GM19099 (cell line): ENCODE results near the gene ADAMTS17.

ENCODE experiments used
- POLR2A ChIP-seq: IDR thresholded peaks from 3 replicates; pipeline ENCODE4 v1.6.1; 2011; ENCODE audit warnings: low read depth; ENCODE audit not compliant: insufficient read length; ENCODE audit errors: extremely low read depth

Gene ADAMTS17

DNA sequence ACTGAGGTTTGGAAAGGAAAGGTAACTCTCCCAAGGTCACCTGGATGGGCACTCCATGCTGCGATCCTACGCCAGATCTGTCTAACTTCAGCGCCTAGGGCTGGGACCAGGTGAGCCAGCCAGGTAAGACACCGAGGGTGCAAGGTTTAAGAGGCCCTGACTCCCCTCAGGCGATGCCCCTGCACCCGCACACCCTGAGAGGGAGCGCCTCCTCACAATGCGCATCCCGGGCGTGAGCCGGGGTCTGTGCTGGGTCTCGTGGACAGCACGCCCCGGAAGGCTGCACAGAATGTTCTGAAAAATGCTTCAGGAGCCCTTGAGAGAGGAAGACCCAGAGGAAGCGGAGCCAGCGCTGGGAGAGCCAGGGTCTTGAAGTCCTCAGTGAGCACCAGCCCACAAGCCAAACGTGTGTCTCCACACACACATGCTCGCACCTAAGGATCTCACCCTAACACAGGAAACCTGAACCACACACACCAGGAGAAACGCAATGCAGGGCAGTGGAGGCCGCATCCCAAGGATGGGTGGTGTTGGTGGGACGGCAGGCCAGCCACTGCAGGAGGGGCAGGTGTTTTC is 142.0 kb downstream of the ADAMTS17 start:
- no peak for TF ChIP-seq POLR2A

DNA sequence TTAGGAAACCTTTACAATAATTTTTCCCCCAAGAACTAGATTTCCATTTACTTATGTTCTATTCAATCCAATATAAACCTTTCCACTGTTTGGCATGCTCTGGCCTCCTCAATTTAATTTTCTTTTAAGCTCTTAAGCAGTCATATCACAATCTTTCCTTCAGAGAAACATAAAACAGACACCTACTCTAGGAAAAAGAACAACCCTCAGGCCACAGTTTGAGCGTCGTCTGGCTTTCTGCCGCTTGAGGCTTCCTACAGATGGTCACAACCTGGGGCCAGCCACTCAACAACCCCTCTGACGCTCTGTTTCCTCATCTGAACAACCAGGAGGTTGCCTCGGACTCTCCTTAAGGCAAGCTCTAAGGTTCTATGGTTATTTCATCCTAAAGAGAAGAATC is 143.3 kb downstream of the ADAMTS17 start:
- TF ChIP-seq POLR2A: no peak

DNA sequence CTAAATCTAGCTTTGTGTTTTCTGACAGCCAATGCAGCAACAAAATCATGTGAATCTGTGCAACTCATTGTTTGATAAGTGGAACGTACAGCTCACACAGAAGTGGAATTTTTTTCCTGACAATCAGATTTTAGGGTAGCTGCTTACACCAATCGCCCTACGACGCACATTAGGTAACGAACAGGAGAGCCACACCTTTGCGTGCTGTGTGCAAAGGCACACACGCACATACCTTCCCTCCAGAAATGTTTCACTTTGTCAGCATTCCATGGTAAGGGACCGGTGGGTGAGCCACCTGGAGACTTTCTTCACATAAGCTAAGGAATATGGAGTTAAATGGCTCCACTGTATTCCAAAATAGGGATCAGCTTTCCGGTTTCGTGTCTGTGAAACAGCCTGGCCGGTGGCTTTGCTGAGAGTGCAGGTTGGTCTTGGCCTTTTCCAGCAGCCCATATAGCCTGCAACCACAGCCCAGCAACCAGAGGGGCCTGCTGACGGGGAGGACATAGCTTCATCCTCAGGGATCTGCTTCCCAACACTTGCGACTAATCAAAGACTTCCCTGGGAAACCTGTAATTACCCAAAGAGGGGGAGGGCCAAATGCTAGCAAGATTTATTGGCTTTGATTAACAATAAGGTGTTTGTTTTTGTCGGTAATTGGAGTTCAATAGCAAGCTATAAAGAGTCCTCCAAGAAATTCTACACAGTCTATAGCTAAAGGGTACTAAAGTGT is 145.3 kb downstream of the ADAMTS17 start:
- no peak for TF ChIP-seq POLR2A

- no peak for TF ChIP-seq POLR2A
Observed at GRCh38 chr15:100194996-100195395, 146.8 kb downstream of the ADAMTS17 start.

DNA sequence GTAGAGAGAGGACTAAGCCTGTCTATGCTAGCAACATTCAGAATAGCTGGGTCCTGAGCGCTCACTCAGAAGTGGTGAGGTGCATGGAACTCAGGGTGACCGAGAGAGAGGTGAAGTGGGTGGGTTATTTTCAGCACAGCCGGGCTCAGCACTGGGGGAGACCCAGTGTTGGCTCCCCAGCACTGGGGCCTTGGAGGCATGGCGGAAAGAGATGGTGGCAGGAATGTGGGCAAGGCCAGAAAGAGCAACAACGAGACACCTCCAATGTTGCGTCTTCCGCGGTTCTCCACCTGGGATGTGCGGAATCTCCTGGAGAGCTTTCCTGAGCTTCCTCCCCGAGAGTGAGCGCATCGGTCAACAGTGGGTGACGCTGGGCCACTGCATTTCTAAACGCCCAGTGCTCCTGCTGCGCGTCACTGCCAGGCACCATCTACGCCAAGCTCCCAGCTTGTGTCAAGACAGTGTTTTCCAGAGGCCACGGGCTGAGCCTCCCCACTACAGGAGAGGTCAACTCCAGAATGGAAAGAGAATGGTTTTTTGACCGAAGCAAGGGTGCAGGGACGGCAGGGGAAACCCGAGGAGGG is 148.4 kb downstream of the ADAMTS17 start:
- no peak for TF ChIP-seq POLR2A

GRCh38 chr15:100192097-100193080 is 149.4 kb downstream of the ADAMTS17 start:
- no peak for TF ChIP-seq POLR2A

DNA sequence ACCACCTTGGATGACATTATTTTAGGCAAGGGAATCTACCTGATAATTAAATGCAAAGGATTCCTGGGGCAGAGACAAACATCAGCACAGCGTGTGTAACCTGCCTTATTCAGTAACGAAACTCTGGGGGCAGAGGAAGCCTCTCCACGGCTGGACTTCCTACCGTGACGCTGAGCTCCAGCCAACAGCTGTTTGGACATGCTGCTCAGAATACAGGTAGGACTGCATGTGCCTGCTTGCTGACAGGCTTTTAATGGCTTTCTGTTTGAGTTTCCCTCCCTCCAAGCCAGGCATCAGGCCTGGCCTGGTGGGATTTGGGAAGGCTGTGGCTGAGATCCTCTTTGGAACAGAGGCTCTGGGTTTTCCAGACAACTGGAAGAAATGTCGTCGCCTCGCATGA is 150.6 kb downstream of the ADAMTS17 start:
- TF ChIP-seq POLR2A: no peak

- no peak for TF ChIP-seq POLR2A
Observed at GRCh38 chr15:100190675-100191074, 151.1 kb downstream of the ADAMTS17 start.

DNA sequence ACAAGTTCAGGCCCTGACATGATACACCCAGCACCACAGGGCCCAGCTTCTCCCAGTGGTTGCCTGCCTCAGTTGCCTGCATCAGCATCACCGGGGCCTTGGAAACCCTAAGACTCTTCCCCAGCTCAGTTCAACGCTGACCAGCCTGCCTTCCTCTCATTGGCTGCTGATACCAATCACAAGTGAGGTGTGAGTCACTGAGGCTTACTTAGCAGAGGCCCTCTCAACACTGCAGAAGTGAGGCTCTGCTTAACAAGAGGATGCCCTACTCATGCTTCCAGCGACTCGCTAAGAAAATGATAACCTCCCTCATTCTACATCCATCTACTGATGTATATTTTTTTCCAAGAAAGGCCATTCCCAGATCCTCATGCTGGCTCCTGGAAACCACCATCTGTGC is 151.9 kb downstream of the ADAMTS17 start:
- no peak for TF ChIP-seq POLR2A

DNA sequence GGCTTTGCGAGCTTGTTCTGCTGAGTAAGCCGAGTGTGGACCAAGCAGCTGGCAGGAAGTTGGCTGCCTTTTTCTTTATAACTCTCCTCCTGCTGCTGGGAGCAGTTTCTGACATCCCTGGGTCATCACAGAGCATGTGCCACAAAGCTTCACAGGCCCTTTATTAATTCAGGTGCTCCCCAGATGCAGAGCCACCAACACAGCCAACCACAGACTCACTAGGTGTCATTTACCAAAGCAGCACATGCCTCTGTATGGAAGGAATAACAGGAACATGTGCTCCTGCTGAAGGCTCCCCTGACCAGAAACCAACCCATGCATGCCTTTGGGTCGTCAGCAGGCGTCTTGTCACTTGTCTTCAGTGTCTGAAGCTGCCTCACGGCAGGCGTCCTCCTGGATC is 152.5 kb downstream of the ADAMTS17 start:
- no peak for TF ChIP-seq POLR2A

- TF ChIP-seq POLR2A: no peak
Observed at GRCh38 chr15:100187677-100188076, 154.1 kb downstream of the ADAMTS17 start.

DNA sequence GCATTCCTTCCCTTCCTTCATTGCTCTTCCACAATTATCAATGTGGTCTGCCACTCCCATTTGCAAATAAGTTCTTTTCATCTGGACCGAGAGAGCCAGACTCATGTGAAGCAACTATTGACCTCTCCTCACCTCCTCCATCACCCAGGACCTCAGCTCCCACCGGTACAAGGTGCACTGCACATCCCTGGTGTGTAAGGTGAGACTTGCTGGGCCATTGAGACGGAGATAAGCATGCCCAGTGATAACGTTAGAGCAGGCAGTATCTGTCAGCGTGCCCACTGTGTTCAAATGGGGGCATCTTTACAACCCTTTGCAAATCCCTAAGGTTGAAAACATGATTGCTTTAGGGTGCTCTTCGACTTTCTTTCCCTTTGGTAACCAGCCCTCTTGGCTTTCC is 154.8 kb downstream of the ADAMTS17 start:
- TF ChIP-seq POLR2A: no peak

GRCh38 chr15:100186366-100186765 is 155.4 kb downstream of the ADAMTS17 start:
- no peak for TF ChIP-seq POLR2A

DNA sequence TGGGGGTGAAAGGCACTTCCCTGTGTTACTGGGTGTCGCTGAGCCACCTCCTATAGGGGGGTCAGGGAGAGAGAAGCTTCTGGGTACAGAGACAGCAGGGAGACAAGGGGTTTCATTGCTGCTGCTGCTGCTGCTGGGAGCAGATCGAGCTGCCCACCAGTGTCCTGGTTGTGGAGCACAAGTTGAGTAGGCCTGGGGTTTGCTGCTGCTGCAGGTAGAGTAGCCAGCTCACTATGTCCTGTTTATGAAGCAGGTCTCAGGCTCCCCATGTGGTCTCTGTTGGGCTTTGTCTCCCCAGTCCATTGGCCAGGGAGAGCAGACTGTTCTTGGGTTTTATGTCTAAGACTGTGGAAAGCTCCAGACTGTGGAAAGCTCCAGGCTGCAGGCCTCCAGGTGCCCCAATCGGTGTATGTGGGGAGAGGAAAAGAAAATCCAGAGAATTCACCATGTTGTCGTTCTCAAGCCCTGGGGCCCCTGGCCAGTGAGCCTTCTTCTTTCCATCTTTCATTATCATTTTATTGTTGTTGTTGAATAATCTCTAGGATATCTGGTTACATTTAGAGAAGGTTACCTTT is 157.8 kb downstream of the ADAMTS17 start:
- TF ChIP-seq POLR2A: no peak

GRCh38 chr15:100180921-100181320 is 160.9 kb downstream of the ADAMTS17 start:
- no peak for TF ChIP-seq POLR2A
